Stimulated activated CD4-positive, alpha-beta T cell treated with anti-CD3 and anti-CD28 coated beads, Interleukin-4, amount 100 ng/mL, for 4 hours (primary cell): ENCODE data around the gene B3GNT3.
"Not testable (repeated sequence)": the region's sequence is repeated elsewhere in the genome, so short reads cannot be mapped to it uniquely, and the experiment has no call there.

Source experiments
- DNase-seq, 2 experiments: peaks; one replicate each; pipeline ENCODE4 v3.0.0-alpha.2; 2020

B3GNT3 gene

GRCh38 chr19:17767559-17767958 lies 27.4 kb upstream of the B3GNT3 start:
- no peak for DNase-seq

DNA sequence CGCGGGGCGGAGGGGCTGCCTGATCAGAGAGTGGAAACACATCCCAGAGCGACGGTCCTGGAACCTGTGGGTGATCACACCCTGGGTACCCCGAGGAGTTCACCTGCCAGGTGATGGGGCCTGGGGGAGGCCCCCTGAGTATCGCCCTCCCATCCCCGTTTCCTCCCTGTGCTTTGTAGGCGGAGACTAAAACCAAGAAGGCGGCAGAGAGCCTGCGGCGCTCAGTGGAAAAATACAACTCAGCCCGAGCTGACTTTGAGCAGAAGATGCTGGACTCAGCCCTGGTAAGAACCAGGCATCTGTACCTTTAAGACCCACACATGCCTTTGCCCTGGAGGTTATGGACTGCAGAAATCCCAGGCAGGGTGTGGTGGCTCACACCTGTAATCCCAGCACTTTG lies 24.3 kb upstream of the B3GNT3 start:
- DNase-seq: no peak

- DNase-seq: no peak
Observed at GRCh38 chr19:17772172-17772571, 22.8 kb upstream of the B3GNT3 start.

DNA sequence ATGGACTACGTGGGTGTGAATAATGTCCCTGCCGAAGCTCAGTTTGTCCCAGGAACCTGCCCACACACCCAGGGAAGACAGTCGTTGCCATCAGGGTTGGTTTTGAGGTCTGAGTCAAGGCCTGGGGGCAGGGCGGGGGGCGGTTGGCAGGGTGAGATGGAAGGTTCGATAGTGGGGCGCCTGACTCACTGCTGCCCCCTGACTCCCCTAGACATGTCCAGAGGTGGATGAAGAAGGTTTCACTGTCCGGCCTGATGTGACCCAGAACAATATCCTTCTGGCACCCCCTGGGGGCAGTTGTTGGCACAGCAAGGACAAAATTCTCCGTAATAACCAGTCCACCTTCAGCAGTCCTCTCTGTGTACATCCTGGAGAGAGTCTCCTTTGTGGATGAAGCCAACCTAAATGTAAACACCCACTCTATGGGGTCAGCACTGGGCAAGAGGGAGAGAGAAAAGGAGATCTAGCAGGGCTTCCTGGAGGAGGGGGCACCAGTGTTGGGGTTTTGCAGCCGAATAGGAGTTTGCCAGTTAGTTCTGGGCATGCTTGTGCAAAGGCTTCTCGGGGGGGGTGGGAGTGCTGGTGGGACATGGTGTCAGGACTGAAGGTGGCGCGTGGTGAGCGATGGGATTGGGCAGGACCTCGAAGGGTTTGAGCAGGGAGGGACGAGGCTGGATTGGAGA lies 19.6 kb upstream of the B3GNT3 start:
- DNase-seq: peak in 1 of 2 experiments; percentile 26

DNA sequence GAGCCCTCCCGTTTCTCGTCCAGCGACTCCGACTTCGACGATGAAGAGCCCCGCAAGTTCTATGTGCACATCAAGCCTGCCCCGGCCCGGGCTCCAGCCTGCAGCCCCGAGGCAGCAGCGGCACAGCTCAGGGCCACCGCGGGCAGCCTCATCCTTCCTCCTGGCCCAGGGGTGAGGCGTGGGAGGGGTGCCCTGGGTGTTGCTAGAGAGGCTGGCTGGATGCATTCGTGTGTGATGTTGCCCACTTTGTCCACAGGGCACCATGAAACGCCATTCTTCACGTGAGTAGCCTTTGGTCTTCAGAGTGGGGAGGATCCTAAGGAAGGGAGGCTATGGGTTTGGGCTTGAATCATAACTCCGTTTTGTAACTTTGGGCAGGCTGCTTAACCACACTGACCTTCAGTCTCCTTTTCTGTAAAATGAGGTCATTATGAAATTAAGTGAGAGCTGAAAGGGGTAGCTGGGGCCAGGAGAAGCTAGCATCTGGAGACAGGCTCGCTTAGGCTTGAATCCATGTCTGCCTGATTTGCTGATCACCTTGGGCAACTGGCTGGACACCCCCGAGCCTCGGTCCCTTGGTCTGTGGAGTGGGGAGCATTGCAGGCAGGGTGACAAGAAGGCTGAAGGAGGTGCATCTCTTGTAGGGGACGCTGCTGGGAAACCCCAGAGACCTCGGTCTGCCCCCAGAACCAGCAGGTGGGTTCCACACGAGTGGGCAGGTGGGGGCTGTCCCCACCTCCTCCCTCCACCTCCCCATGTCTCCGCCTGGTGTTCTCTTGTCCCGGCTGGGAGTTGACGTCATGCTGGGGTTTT lies 18.7 kb upstream of the B3GNT3 start:
- no peak for DNase-seq

DNA sequence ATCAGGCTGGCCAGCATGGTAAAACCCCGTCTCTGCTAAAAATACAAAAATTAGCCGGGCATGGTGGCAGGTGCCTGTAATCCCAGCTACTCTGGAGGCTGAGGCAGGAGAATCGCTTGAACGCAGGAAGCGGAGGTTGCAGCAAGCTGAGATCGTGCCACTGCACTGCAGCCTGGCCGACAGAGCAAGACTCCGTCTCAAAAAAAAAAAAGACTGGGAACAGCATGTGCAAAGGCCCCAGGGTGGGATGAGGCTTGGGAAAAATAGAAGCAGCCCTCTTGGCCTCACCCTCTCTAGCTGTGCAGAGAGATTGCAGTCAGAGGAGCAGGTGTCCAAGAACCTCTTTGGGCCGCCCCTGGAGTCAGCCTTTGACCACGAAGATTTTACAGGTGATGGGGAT lies 17.1 kb upstream of the B3GNT3 start:
- DNase-seq: not testable (repeated sequence)

DNA sequence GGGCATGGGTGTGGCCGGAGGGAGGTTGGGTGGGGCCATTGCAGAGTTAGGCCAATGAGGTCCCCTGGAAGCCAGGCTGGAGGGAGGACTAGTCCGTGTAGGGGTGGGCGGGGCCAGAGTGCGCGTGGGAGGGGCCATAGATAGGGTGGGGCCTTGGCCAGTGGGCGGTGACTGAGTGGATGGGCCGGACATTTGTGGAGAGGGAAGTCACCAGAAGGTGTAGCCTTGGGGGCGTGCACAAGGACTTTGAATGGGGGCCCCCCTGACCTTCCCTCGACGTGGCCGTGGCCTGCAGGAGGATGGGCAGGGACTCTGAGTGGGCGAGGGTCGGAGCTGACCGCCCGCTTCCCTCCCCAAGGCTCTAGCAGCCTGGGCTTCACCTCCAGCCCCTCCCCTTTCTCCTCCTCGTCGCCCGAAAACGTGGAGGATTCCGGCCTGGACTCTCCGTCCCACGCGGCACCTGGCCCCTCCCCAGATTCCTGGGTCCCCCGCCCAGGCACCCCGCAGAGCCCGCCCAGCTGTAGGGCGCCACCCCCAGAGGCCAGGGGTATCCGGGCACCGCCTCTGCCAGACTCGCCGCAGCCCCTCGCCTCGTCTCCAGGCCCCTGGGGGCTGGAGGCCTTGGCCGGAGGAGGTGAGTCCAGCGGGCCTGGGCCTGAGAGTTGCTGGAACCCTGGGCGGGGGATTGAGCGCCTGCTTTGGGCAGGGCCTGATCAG lies 16.5 kb upstream of the B3GNT3 start:
- peak in 1 of 2 experiments; percentile 44 for DNase-seq

DNA sequence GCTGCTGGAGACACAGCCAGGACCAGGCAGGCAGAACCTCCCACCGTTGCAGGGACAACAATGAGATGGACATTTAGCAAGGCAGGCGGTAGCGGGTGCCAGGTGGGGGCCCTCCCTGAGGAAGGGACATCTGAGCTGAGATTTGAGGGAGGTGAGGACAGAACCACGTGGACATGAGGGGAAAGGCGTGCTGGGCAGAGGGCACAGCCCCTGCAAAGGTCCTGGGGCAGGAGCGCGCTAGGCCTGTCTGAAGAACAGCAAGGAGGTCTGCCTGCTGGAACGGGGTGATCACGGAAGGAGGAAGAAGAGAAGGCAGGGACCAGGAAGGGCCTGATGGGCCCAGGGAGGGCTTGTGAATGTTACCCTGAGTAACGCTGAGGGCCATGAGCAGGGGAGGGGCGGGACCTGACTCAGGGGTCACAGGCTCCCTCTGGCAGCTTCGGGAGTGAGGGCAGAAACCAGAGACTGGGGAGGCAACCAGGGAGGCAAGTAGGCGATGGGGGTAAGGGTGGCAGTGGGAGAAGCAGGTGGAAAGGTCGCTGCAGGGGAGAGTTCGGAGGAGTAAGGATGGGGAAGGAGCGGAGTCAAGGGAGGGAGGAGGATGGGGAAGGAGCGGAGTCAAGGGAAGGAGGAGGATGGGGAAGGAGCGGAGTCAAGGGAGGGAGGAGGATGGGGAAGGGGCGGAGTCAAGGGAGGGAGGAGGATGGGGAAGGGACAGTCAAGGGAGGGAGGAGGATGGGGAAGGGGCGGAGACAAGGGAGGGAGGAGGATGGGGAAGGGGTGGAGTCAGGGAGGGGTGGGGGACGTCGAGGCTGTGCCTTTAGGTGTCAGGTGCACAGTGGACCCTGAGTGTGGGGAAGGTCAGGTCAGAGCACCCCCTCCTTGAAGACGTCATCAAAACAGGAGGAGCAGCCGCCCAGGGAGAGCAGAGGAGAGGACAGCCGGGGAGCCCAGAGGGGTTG lies 15.7 kb upstream of the B3GNT3 start:
- no peak for DNase-seq

- DNase-seq: no peak
Observed at GRCh38 chr19:17780781-17781180, 14.2 kb upstream of the B3GNT3 start.

DNA sequence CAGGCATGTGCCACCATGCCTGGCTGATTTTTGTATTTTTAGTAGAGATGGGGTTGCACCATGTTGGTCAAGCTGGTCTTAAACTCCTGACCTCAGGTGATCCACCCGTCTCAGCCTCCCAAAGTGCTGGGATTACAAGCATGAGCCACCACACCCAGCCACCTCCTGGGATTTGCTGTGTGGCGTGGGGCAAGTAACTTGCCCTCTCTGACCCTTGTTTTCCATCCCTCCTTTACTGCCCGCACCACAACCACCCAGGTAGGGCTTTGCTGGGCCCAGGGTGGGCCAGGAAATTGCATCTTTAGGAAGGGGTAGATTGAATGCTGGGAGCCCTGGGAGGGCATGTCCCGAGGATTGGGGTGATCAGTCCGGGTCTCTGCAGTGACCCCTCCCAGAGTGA lies 11.2 kb upstream of the B3GNT3 start:
- DNase-seq: not testable (repeated sequence)

- DNase-seq: peak; percentile 53 to 68
Observed at GRCh38 chr19:17784201-17785008, 10.5 kb upstream of the B3GNT3 start.

- DNase-seq: no peak
Observed at GRCh38 chr19:17787274-17787913, 7.5 kb upstream of the B3GNT3 start.

DNA sequence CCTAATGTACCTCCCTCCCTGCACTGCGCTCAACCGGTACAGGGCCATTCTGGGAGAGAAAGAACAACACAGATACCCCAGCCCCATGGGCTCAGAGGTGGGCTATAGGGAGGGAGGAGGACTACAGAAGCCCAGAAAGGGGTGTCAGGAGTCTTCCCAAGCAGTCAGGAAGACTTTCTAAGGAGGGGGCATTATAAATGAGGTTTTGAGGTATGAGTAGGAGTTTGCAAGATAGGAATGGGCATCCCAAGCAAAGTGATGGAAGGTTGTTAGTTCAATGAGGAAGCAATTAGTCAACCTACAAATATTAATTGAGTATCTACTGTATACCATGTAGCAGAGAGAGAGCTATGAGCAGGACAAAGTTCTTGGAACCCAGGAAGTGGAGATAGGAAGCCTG lies 6.3 kb upstream of the B3GNT3 start:
- no peak for DNase-seq

DNA sequence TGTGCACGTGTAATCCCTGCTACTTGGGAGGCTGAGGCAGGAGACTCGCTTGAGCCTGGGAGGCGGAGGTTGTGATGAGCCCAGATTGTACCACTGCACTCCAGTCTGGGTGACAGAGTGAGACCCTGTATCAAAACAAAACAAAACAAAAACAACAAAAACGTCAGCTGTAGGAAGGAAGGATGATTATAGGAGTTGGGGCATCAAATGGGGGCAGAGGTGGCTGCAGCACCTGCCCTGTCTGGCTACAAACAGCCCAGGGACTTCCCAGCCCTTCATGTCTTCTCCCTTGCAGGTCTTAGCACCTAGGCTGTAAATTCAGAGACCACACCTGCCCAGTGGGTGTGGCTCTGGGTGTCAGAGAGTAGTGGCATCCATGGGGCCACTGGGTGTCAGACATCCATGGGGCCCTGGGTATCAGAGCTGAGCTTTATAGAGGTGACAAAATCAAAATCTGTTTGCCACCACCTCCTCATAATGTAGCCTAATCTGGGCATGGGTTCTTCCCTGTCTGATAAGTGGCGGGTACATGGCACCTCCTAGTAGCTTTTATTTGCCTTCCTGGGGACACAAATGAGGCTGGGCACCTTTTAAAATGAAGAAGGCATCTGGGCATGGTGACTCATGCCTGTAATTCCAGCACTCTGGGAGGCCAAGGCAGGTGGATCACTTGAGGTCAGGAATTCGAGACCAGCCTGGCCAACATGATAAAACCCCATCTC lies 4.7 kb upstream of the B3GNT3 start:
- no peak for DNase-seq

DNA sequence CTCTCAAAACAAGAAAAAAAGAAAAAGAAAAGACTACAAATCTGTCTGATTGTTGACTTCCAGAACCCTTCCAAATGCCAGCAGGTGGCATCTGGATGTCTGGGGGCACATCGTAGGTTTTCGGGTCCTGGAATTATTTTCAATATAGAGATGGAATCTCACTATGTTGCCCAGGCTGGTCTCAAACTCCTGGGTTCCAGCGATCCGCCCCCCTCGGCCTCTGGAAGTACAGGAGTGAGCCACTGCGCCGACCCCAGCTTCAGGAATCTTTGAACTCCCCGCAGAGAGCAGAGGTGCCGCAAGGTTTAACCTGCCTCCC lies 567 bp upstream of the B3GNT3 start:
- DNase-seq: no peak

GRCh38 chr19:17795495-17795856 lies 538 bp downstream of the B3GNT3 start:
- no peak for DNase-seq

- DNase-seq: no peak
Observed at GRCh38 chr19:17796013-17796837, 1.3 kb downstream of the B3GNT3 start.

GRCh38 chr19:17796838-17797423 lies 2.0 kb downstream of the B3GNT3 start:
- no peak for DNase-seq
